ENCODE measurements around the gene APH1A. TPM values are rescaled to one million over a fixed set of nuclear protein-coding genes. Genes with fewer than 3 reads are reported as not detected.
A peak's percentile ranks its signal among the peaks of the same experiment; 100 is the strongest.

The APH1A gene
- total and polyA plus RNA-seq, 10 of the 15 experiments (the other 5 are each of a cell fraction or from before 2014, with no cell fraction given) = 6.7 to 130 (median 87.7) TPM

DNA sequence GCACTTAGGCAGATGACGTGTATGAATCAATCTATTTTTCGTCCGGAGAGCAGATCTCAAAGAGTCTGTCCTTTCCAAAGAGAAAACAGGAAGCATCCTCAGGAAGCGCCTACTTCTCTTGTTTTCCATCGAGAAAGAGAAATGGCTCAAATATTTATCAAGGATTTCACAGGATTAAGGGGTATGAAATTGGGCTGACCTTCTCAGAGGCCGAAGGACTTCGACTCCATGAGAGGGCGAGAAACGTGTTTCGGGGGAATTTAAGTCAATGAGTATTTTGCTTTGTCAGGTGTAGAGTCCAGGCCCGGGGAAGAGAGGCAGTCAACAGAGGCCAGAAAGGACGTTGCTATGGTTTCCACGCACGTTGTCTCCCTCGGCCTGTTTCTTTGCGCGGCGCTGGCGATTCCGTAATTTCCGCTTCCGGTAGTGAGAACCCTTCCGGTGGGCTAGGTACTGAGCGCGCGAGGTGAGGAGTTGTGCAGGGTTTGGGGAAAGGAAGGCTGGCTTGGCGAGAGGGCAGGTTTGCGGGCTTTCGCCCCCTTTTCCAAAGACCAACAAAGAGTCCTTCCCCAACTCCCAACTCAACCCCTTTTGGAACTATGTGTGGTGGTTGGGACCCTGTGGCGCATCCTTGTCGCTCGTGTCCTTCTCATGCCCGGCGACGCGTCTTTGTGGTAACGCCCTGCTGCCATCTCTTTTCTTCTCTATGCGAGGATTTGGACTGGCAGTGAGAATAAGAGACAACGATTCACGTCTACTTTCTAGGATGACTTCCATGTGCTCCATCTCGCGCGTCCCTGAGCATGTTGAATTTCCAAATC, 24.8 kb upstream of the APH1A start, which contains the start of gene MRPS21 (continued):
- TF ChIP-seq, protein P1, sequence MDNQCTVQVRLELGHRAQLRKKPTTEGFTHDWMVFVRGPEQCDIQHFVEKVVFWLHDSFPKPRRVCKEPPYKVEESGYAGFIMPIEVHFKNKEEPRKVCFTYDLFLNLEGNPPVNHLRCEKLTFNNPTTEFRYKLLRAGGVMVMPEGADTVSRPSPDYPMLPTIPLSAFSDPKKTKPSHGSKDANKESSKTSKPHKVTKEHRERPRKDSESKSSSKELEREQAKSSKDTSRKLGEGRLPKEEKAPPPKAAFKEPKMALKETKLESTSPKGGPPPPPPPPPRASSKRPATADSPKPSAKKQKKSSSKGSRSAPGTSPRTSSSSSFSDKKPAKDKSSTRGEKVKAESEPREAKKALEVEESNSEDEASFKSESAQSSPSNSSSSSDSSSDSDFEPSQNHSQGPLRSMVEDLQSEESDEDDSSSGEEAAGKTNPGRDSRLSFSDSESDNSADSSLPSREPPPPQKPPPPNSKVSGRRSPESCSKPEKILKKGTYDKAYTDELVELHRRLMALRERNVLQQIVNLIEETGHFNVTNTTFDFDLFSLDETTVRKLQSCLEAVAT (IDR thresholded peaks at IDR 0.05) = no peak
- TF ChIP-seq HDGF (IDR thresholded peaks at IDR 0.05) = peak; percentile 51; the same call in 1 of the 2 replicates
- TF ChIP-seq CBFB (IDR thresholded peaks at IDR 0.05; ENCODE audit: low read depth) = peak; percentile 84; the same call in 1 of the 2 replicates
- TF ChIP-seq, protein P2, sequence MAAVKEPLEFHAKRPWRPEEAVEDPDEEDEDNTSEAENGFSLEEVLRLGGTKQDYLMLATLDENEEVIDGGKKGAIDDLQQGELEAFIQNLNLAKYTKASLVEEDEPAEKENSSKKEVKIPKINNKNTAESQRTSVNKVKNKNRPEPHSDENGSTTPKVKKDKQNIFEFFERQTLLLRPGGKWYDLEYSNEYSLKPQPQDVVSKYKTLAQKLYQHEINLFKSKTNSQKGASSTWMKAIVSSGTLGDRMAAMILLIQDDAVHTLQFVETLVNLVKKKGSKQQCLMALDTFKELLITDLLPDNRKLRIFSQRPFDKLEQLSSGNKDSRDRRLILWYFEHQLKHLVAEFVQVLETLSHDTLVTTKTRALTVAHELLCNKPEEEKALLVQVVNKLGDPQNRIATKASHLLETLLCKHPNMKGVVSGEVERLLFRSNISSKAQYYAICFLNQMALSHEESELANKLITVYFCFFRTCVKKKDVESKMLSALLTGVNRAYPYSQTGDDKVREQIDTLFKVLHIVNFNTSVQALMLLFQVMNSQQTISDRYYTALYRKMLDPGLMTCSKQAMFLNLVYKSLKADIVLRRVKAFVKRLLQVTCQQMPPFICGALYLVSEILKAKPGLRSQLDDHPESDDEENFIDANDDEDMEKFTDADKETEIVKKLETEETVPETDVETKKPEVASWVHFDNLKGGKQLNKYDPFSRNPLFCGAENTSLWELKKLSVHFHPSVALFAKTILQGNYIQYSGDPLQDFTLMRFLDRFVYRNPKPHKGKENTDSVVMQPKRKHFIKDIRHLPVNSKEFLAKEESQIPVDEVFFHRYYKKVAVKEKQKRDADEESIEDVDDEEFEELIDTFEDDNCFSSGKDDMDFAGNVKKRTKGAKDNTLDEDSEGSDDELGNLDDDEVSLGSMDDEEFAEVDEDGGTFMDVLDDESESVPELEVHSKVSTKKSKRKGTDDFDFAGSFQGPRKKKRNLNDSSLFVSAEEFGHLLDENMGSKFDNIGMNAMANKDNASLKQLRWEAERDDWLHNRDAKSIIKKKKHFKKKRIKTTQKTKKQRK (IDR thresholded peaks at IDR 0.05; ENCODE audit: low read depth, low read length) = no peak
- TF ChIP-seq HCFC1 (IDR thresholded peaks at IDR 0.05; ENCODE audit: low read length) = peak; percentile 68
- TF ChIP-seq WRNIP1 (IDR thresholded peaks at IDR 0.05; ENCODE audit: borderline replicate concordance, low read depth, low read length) = 0 out of 2 replicates have a peak, but pooled peaks have one; percentile 22
- TF ChIP-seq PML (IDR thresholded peaks at IDR 0.05; ENCODE audit: low read length) = peak; percentile 97
- TF ChIP-seq, protein P3, sequence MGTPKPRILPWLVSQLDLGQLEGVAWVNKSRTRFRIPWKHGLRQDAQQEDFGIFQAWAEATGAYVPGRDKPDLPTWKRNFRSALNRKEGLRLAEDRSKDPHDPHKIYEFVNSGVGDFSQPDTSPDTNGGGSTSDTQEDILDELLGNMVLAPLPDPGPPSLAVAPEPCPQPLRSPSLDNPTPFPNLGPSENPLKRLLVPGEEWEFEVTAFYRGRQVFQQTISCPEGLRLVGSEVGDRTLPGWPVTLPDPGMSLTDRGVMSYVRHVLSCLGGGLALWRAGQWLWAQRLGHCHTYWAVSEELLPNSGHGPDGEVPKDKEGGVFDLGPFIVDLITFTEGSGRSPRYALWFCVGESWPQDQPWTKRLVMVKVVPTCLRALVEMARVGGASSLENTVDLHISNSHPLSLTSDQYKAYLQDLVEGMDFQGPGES (IDR thresholded peaks at IDR 0.05) = no peak
- TF ChIP-seq PAX5 (IDR thresholded peaks at IDR 0.05; ENCODE audit: borderline replicate concordance, low read depth, low read length) = no peak
- TF ChIP-seq, protein P4, sequence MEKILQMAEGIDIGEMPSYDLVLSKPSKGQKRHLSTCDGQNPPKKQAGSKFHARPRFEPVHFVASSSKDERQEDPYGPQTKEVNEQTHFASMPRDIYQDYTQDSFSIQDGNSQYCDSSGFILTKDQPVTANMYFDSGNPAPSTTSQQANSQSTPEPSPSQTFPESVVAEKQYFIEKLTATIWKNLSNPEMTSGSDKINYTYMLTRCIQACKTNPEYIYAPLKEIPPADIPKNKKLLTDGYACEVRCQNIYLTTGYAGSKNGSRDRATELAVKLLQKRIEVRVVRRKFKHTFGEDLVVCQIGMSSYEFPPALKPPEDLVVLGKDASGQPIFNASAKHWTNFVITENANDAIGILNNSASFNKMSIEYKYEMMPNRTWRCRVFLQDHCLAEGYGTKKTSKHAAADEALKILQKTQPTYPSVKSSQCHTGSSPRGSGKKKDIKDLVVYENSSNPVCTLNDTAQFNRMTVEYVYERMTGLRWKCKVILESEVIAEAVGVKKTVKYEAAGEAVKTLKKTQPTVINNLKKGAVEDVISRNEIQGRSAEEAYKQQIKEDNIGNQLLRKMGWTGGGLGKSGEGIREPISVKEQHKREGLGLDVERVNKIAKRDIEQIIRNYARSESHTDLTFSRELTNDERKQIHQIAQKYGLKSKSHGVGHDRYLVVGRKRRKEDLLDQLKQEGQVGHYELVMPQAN (conservative IDR thresholded peaks at IDR 0.05) = peak; percentile 80
- peak; percentile 38 for TF ChIP-seq MEF2B (IDR thresholded peaks at IDR 0.05; ENCODE audit: partially characterized antibody, poor library complexity, severe bottlenecking)
- TF ChIP-seq STAT3 (IDR thresholded peaks at IDR 0.05; ENCODE audit: low read depth, low read length) = no peak
- TF ChIP-seq ZNF384 (IDR thresholded peaks at IDR 0.05; ENCODE audit: borderline replicate concordance, low read depth, low read length) = no peak
- peak; percentile 78; the same call in 1 of the 3 replicates for TF ChIP-seq POU2F2 (IDR thresholded peaks at IDR 0.05; ENCODE audit: borderline replicate concordance, low read depth, low read length)
- peak; percentile 82 for TF ChIP-seq FOXK2 (IDR thresholded peaks at IDR 0.05)
- no peak for TF ChIP-seq KAT2A (conservative IDR thresholded peaks at IDR 0.05; ENCODE audit: control insufficient read depth, low read depth, low read length)
- TF ChIP-seq, protein P5, sequence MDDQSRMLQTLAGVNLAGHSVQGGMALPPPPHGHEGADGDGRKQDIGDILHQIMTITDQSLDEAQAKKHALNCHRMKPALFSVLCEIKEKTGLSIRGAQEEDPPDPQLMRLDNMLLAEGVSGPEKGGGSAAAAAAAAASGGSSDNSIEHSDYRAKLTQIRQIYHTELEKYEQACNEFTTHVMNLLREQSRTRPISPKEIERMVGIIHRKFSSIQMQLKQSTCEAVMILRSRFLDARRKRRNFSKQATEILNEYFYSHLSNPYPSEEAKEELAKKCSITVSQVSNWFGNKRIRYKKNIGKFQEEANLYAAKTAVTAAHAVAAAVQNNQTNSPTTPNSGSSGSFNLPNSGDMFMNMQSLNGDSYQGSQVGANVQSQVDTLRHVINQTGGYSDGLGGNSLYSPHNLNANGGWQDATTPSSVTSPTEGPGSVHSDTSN (IDR thresholded peaks at IDR 0.05; ENCODE audit: insufficient replicate concordance, low read depth, low read length) = no peak
- no peak for TF ChIP-seq SREBF2 (IDR thresholded peaks at IDR 0.05; ENCODE audit: low read length)
